Middle frontal gyrus (tissue), 1 donor: ENCODE data around the gene SKOR1.

Source experiments
- DNase-seq: peaks from one replicate; pipeline ENCODE4 v3.0.0-alpha.2; 2015; ENCODE audit warnings: low spot score; ENCODE audit errors: extremely low spot score

SKOR1 gene

DNA sequence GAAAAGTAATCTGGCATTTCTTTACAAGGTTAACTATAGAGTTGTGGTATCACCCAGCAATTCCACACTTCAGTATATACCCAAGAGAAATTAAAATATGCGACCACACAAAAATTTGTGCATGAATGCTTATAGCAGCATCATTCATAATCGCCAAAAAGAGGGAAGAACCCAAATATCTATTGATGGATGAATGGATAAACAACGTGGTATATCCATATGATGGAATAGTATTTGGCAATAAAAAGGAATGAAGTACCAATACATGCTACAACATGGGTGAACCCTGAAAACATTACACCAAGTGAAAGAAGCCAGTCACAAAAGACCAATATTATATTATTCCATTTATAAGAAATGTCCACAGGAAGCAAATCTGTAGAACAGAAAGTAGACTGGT is 8.6 kb upstream of the SKOR1 start:
- no peak for DNase-seq

- no peak for DNase-seq
Observed at GRCh38 chr15:67818464-67818863, 6.8 kb upstream of the SKOR1 start.

GRCh38 chr15:67819636-67820035 is 5.7 kb upstream of the SKOR1 start:
- DNase-seq, result no peak

DNA sequence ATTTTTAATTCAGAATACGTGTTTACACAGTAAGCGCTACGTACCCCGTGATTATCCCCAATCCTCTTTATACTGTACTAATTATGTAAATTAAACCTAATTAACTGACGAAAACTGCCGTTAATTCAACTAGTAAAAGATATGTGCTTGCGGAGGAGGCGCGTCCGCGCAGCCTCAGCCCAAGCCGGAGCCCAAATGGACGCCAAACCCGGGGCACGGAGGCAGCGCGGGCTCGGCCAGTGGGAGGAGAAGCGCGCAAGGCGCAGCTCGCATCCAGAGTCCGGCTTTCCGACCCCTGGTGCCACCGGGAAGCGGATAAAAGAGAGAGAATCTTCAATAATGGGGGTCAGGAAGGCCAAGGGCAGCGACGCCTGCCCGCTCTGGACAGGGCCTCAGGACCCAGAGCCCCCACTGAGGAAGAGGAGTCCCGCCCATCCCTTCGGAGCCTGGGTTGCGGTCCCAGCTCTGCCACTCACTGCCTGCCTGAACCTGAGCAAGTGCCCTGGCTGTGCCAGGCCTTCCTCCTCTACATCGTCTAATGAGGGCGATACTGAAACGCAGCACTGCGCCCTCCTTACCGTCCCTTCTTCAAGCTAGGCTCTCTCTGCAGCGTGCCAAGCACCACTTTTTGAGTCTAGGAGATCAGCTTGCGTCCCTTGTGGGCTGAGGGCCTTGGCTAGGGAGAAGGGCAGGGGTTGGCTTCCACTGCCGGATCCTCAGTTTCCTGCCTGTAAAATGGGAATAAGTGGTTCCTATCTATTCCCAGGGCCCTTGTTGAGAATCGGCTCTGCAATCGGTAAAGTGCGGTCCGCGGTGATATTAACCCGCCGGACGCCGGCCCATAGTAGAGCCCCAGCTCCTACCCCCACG is 5.0 kb upstream of the SKOR1 start:
- no peak for DNase-seq

- no peak for DNase-seq
Observed at GRCh38 chr15:67820992-67821783, 4.1 kb upstream of the SKOR1 start.

- no peak for DNase-seq
Observed at GRCh38 chr15:67821784-67822440, 3.4 kb upstream of the SKOR1 start.

GRCh38 chr15:67822537-67823313 is 2.6 kb upstream of the SKOR1 start:
- DNase-seq, result no peak

DNA sequence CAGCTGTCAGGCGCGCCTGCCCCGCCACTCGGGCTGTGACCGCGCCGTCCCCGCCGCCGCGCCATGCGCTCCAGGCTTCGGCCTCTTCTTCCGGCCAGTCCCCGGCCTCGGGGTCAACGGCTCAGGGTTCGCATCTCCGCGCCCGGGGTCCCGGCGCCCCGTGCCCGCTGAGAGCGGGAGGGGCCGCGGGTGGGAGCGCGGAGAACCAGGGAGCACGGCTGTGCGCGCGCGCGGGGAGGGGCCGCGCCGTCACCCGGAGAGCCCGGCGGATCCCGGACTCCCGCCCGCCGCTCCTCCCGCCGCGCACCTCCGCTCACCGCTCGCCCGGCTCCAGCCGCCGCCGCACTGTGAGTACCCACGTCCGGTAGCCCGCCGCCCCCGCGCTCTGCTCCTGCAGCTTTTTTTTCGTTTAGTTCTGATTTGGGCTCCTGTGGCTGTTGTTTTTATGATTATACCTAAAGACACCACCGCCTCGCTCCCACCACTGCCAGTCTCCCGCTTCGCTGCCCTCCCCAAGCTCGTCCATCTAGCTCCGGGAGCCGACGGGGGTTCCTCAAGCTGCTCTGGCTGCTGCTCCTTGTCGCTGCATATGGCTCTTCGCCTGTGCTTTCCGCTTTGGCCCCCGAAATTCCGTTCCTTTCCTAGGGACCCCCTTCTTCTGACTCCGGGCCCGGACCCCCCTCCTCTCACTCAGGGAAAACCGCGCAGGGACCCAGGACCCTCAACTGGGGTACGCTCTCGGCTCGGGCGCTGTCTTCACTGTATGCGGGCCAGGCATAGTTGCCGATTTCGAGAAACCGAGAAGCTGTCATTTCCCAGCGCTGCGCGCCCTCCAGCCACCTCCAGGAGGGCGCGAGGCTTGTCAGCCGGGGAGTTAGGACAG is 1.8 kb upstream of the SKOR1 start:
- DNase-seq, result no peak

- no peak for DNase-seq
Observed at GRCh38 chr15:67824197-67824968, 926 bp upstream of the SKOR1 start.

GRCh38 chr15:67825881-67826716 is 790 bp downstream of the SKOR1 start:
- no peak for DNase-seq

DNA sequence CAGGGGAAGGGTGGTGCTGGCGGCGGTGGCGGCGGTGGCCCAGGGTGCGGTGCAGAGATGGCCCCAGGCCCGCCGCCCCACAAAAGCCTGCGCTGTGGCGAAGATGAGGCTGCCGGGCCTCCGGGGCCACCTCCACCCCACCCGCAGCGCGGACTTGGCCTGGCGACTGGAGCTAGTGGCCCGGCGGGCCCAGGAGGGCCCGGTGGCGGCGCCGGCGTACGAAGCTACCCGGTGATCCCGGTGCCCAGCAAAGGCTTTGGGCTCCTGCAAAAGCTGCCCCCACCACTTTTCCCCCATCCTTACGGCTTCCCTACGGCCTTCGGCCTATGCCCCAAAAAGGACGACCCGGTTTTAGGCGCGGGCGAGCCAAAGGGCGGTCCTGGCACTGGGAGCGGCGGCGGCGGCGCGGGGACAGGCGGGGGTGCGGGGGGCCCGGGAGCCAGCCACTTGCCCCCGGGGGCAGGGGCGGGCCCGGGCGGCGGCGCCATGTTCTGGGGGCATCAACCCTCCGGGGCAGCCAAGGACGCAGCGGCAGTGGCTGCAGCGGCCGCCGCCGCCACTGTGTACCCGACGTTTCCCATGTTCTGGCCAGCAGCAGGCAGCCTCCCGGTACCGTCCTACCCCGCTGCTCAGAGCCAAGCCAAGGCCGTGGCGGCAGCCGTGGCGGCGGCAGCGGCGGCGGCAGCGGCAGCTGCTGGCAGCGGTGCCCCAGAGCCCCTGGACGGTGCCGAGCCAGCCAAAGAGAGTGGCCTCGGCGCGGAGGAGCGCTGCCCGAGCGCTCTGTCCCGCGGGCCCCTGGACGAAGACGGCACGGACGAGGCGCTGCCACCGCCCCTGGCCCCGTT is 1.6 kb downstream of the SKOR1 start:
- DNase-seq, result no peak

GRCh38 chr15:67827562-67828277 is 2.4 kb downstream of the SKOR1 start:
- no peak for DNase-seq

GRCh38 chr15:67828278-67828968 is 3.1 kb downstream of the SKOR1 start:
- DNase-seq, result no peak

DNA sequence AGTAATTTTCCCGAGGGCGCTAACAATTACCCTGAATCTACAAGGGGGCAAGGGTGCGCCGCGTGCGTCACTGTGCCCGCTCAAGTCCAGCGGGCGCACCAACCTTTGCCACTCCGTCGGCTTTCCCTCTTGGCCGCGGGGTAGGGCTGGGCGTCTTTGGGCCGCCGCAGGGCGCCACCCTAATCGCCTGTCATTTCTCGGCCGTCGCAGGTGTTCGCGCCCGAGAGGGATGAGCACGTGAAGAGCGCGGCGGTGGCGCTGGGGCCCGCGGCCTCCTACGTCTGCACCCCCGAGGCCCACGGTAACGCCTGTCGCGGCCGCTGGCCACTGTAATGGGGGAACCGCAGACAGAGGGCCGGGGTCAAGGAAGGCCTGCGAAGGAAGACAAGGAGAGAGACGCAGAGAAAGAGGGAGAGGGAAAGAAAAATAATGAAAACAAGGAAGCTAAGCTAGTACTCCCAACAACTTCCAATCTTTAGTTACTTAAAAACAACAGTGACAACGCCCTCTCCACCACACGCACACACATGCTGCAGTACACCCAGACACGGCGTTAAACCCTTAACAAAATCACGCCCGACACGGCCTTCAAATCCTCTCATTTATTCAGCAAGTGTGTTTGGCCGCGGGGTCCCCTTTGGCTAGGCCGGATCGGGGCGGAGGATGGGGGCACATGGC is 3.8 kb downstream of the SKOR1 start:
- no peak for DNase-seq

- no peak for DNase-seq
Observed at GRCh38 chr15:67829647-67830504, 4.6 kb downstream of the SKOR1 start.
